NCI-H82 (cell line): Measurements from ENCODE around the gene CACNA2D3.

ENCODE experiments used
- DNase-seq: peaks from one replicate; lab custom pipeline; 2025; lab: John Stamatoyannopoulos, UW

The CACNA2D3 gene

GRCh38 chr3:54217828-54218227, 95.5 kb downstream of the CACNA2D3 start:
- DNase-seq = no peak

GRCh38 chr3:54222316-54222715, 100.0 kb downstream of the CACNA2D3 start:
- no peak for DNase-seq

DNA sequence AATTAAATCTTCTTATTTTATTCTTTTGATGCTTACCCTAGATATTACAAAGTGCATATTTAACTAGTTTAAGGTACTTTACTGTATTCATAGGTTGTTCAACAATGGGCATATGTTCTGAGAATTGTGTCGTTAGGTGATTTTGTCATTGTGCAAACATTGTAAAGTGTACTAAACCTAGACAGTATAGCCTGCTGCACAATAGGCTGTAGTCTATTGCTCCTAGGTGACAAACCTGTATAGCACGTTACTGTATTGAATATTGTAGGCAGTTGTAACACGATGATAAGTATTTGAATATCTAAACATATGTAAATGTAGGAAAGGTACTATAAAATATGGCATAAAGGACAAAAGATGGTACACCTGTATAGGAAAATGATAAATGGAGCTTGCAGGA, 100.7 kb downstream of the CACNA2D3 start:
- DNase-seq = no peak

DNA sequence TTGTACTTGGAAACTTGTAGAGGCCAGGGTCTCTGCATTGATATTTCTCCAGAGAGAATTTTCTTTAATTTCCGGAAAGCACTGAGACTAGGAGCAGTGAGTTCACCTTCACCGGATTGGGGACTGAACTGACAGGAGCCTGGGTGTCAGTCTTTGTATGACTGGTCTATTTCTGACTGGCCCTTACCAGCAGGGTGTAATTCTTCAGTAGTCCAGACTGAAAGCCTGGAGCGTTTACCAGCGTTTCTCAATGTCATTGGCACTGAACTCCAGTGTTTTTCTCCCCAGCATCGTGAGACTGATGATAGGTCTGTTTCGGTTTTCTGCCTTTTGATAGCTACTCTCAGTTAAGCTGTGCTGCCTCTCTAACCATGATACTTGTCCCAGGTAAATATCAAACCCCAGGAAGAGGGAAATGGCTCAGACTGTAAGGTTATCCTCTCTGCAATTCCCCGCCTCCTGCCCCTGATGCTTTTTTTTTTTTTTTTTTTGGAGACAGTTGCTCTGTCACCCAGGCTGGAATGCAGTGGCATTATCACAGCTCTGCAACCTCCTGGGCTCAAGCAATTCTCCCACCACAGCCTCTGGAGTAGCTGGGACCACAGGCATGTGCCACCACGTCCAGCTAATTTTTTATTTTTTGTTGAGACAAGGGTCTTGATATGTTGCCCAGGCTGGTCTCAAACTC, 103.6 kb downstream of the CACNA2D3 start:
- no peak for DNase-seq

- no peak for DNase-seq
These were observed 106.5 kb downstream of the CACNA2D3 start for GRCh38 chr3:54228806-54229205.

DNA sequence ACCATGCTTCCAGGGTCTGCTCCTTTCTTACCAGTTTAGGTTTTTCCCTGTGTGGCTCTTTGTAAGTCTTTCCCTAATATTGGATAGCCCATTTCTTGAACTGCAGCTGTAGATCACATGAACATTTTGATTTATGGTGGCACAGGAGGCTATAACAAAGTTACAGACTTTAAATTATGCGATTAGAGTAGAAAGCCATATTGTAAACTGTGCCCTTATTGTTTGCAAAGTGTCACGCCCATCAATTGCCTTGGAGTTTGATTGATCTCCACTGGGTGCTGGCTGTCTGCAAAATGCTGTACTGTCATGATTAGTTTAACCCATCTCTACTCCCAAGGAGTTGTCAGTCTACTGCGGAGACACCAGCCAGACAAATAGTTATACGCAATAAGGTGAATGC, 110.3 kb downstream of the CACNA2D3 start:
- no peak for DNase-seq

GRCh38 chr3:54235998-54236397, 113.6 kb downstream of the CACNA2D3 start:
- DNase-seq = no peak

- no peak for DNase-seq
These were observed 114.8 kb downstream of the CACNA2D3 start for GRCh38 chr3:54237109-54237508.

DNA sequence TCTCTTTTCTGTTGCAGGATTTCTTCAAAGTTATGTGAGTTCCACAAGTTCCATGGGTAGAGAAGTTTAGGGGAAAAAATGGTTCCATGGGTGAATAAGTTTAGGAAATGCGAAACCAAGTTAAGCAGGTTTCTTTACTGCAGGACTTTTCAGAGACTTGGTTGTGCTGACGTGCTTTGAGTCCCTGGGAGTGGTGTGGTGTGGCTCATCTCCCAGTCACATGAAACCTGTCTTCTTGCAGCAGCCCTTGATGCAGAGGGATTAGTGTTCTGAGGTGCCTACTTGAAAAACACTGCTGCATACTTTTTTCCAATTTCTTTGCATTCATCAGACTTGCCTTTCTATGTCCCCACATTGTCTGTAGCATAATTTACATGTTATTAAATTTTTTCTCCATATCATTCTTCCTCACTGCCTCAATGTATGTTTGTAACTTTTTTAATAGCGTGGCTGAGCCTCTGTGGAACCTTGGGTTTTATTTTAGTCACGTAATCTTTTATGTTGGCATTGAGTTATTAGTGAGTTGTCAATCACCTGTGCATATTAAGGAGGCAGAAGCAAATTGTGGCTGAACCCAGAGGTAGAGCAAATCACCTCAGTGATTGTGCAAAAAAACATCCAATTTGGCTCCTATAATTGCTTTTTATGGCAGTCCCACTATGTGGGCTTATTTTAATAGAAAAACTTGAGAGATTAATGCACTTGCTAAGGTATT, 115.6 kb downstream of the CACNA2D3 start:
- DNase-seq = no peak

DNA sequence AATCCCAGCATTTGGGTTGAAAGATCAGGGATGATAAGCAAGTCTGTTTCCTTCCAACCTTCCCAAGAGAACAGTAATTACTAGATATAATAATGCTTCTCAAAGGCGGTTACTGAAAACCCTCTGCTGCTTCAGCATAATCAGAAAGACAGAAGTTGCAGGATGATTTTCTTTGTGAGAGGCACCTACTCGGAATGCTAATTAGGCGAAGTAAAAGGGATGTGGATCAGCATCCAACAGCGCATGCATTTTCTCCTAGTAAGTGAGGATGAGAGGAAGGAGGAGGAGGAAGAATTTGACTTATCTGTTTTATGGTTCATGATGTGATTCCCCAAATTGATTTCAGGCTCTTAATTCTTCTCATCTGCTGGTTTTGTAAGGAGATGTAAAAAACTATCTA, 118.0 kb downstream of the CACNA2D3 start:
- DNase-seq = no peak

DNA sequence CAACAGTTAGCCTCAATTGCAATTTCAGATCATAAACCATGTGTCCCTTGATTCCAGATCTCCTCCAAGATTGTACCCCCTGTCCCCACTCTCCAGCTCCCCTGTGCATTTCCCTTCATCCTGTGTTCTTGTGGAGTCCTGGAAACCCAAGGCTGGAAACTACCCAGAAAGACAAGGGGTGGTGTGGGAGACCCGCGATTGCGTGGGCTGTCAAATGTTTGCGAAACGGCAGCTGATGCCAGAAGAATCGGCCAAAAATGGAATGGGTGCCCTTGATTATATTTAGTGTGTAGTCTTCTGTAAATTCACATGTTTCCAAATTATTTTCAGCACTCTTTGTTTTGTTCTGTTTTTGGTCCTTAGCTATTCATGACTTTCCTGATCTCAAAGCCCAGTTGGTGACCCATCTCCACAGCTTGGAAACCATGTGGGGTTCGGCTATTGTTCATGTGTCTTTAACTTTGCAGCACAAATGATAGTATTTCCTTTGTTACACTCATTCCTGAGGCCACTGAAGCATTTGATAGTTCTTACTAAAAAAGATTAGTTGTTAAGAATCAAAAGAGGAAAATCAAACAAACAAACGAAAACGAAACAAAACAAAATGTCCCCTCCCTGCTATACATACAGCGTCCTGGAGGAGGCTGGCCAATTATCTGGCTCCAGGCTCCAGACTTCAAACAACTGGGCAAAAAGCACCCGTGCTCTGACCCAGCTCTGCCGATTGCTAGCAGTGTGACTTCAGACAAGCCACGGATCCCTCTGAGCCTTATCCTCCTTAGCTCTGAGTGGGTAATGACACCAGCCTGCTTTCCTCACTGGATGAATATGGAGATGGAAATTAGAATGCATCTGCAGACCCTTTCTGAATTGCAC, 120.9 kb downstream of the CACNA2D3 start:
- no peak for DNase-seq

GRCh38 chr3:54243960-54244682, 121.8 kb downstream of the CACNA2D3 start:
- no peak for DNase-seq

DNA sequence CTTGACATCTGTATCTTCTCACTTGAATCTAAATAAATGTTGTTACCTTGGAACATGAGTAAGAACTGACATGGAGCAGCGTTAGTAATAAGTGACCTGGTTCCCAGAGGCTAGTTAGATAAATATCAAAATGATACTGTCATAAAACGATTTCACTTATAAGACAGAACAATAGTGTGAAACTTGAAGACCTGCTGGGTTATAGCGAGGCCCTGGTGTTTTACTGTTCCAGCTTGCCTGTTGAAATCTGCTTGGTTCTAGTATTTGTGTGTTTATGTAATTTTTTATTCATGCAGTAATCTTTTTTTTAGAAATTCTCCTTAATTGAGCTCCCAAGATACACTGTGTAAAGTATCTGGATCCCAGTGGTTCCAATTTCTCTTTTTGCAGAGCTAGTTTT, 129.4 kb downstream of the CACNA2D3 start:
- DNase-seq = no peak

GRCh38 chr3:54257125-54257720, 134.9 kb downstream of the CACNA2D3 start:
- DNase-seq = no peak

GRCh38 chr3:54259636-54260035, 137.3 kb downstream of the CACNA2D3 start:
- DNase-seq = no peak

DNA sequence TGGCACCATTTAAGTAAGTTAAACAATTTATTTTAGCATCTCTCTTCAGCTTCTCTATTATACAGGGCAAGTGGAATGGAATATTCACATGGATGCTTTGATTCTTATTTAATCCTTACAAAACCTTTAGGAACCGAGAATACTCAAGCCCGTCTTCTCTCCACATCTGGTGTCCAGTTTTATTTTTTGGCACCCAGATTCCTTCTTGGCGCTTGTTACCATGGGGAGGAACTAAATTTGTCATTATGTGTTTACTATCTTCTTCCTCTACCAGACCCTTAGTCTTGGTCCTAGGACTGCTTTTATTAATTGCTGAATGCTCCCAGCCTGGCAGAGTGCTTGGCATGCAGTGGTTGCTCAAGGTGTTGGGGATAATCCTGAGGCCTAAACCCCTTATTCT, 138.8 kb downstream of the CACNA2D3 start:
- DNase-seq = no peak

DNA sequence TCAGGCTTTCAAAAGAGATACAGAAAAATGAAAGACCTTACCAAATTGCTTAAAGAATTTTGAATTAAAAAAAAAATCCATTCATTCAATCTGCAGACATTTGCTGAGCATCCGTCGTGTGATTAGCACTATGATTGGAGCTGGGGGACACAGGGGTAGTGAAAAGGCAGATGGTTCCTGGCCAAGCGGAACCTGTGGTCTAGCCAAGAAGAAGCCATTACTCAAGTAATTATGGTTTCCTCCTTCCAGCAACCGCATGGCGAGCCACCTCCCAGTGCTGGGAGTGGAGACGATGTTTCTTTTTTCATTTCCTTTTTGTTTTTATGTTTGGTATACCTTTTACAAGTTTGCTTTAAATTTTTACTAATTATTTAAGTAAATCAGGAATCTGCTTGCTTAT, 140.2 kb downstream of the CACNA2D3 start:
- no peak for DNase-seq

DNA sequence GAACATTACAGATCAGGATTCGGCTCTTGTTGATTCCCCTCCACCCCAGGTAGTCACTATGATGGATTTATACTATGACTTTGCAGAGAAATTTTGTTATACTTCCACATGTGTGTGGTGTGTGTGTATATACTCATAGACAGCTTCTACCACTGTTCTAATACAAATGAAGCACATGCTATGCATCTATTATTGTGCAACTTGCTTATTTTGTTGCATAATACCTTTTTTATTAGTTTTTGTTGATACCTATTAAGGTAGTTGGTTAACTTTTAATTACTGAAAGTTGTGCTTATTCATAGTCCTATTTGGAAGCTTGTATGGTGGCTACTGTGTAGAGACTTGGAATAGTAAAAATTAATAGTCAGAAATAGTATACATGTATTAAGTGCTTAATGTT, 140.6 kb downstream of the CACNA2D3 start:
- no peak for DNase-seq

DNA sequence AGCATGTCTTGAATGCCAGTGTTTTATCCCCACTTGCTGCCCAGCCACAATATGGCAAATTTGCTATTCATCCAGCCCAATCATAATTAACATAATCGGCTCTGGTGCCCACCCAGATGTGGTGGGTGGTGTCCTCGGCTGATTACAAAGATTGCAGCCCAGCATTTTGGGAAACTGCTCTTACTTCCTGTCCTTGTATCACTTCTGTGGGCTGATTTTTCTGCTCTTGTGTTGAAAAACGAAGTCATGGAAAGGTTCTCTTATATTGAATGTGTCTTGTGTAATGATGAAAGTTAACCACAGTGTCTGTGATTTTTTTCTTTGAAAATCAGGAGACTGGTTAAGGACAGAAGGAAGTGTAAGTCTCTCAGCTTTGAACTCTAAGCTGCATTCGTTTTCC, 141.7 kb downstream of the CACNA2D3 start:
- DNase-seq = no peak

GRCh38 chr3:54270816-54271526, 148.6 kb downstream of the CACNA2D3 start:
- no peak for DNase-seq

- DNase-seq = peak; percentile 16
These were observed 151.4 kb downstream of the CACNA2D3 start for GRCh38 chr3:54273791-54274190.
